Measurements from ENCODE around the gene DKK3. TPM values are rescaled to one million over a fixed set of nuclear protein-coding genes. Genes with fewer than 3 reads are reported as not detected.

Gene DKK3
- total RNA-seq, 3 donors from 2014 or later (not counting 1 experiment from before 2014, with no cell fraction given) = 0.16 to 0.70 TPM; not detected in 1

DNA sequence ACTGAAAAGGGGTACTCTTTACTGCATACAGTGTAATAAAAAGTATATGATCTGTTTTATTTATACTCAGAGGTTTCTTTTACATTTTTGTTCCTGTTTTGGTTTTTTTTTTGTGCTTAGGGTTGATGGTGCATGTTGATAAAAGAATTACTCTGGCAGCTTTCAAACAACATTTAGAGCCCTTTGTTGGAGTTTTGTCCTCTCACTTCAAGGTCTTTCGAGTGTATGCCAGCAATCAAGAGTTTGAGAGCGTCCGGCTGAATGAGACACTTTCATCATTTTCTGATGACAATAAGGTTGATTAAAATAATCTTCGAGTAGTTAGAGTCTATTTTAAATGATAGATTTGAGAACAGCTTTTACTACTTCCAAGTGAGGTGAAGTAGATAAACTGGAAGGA is 60.6 kb downstream of the DKK3 start:
- H3K9me3 ChIP-seq (ENCODE audit: control insufficient read depth, insufficient read depth, low read length) = no peaks in the 10 kb centered on the region
- Mint-ChIP-seq H3K27ac (peak overlapping the region in 1 of 2 donors; percentile 23), H3K4me3 (no peak overlapping the region), H3K27me3 (ENCODE audit: low read depth in 2 of 2) (no peaks in the 10 kb centered on the region), H3K36me3 (peaks cover 39% of the 10 kb centered on the region), H3K9me3 (no peaks in the 10 kb centered on the region), H3K4me1 (peaks cover 5% of the 10 kb centered on the region in 2 donors)
- no peak for DNase-seq
- TF ChIP-seq, protein P1, sequence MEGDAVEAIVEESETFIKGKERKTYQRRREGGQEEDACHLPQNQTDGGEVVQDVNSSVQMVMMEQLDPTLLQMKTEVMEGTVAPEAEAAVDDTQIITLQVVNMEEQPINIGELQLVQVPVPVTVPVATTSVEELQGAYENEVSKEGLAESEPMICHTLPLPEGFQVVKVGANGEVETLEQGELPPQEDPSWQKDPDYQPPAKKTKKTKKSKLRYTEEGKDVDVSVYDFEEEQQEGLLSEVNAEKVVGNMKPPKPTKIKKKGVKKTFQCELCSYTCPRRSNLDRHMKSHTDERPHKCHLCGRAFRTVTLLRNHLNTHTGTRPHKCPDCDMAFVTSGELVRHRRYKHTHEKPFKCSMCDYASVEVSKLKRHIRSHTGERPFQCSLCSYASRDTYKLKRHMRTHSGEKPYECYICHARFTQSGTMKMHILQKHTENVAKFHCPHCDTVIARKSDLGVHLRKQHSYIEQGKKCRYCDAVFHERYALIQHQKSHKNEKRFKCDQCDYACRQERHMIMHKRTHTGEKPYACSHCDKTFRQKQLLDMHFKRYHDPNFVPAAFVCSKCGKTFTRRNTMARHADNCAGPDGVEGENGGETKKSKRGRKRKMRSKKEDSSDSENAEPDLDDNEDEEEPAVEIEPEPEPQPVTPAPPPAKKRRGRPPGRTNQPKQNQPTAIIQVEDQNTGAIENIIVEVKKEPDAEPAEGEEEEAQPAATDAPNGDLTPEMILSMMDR (IDR thresholded peaks at IDR 0.05) = no peak
- peaks cover 94% of the 10 kb centered on the region for H3K36me3 ChIP-seq (ENCODE audit: control insufficient read depth, insufficient read depth, low read length)
- H3K4me3 ChIP-seq (ENCODE audit: low read length) = no peak overlapping the region
- H3K27ac ChIP-seq (ENCODE audit: low read length) = no peak overlapping the region
- WGBS (ENCODE audit: insufficient coverage) = 74% methylated on average over 3 of the region's 4 CpGs
- intact Hi-C loops (cut with micrococcal nuclease) = no loop called here
- H3K27me3 ChIP-seq (ENCODE audit: control insufficient read depth, insufficient read depth, low read length) = no peaks in the 10 kb centered on the region
- H3K4me1 ChIP-seq (ENCODE audit: control insufficient read depth, insufficient read depth, low read length) = no peaks in the 10 kb centered on the region
- ATAC-seq = no peak

DNA sequence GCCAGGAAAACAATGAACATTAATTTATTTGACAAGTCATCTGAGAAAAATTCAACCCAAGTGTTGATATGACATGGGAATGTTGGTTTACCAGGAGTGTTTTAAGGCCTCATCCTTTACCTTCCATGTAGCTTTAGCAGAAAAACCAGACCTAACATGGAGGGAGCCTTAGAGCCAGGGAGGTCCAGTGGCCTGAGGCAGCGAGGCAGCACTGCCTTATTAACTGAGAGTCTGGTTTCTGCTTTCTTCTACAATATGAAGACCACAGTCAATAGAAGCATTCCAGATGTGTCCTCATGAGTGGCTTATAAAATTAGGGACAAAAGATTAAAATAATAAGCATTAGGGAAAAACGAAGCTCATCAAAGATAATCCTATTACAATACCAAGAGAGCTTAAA is 61.5 kb downstream of the DKK3 start:
- Mint-ChIP-seq H3K36me3 (peaks cover 39% of the 10 kb centered on the region), H3K27ac (no peak overlapping the region), H3K4me3 (no peak overlapping the region), H3K9me3 (no peaks in the 10 kb centered on the region), H3K27me3 (ENCODE audit: low read depth in 2 of 2) (no peaks in the 10 kb centered on the region), H3K4me1 (peaks cover 5% of the 10 kb centered on the region in 2 donors)
- Histone ChIP-seq H3K36me3 (ENCODE audit: control insufficient read depth, insufficient read depth, low read length) (peaks cover 96% of the 10 kb centered on the region), H3K27ac (ENCODE audit: low read length) (no peak overlapping the region), H3K9me3 (ENCODE audit: control insufficient read depth, insufficient read depth, low read length) (no peaks in the 10 kb centered on the region), H3K4me3 (ENCODE audit: low read length) (no peak overlapping the region), H3K4me1 (ENCODE audit: control insufficient read depth, insufficient read depth, low read length) (no peaks in the 10 kb centered on the region), H3K27me3 (ENCODE audit: control insufficient read depth, insufficient read depth, low read length) (no peaks in the 10 kb centered on the region)
- TF ChIP-seq, protein P1 (IDR thresholded peaks at IDR 0.05) = no peak
- no peak for ATAC-seq
- intact Hi-C loops (cut with micrococcal nuclease) = no loop called here
- WGBS (ENCODE audit: insufficient coverage) = 100% methylated on average over 2 of the region's 2 CpGs
- DNase-seq = no peak

DNA sequence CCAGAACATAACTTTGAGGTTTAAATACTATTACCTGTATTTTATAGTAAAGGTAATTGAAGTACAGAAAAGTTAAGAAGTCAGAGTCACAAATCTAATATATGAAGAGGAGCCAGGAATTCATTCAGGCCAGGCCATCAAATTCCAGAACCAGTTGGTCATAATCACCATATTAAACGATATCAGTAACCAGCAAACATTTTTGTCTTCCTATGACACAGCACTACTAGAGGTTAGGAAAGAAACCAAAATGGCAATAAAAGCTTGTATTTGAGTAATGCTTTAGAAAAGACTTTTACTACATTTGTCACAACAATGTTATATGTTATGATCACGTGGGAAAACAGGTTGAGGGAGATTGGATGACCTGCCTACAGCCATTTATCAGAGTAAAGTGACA is 62.2 kb downstream of the DKK3 start:
- TF ChIP-seq, protein P1 (IDR thresholded peaks at IDR 0.05) = no peak
- Mint-ChIP-seq H3K27me3 (ENCODE audit: low read depth in 2 of 2) (no peaks in the 10 kb centered on the region), H3K36me3 (peaks cover 34% of the 10 kb centered on the region), H3K4me1 (peaks cover 5% of the 10 kb centered on the region in 2 donors), H3K27ac (no peak overlapping the region), H3K4me3 (no peak overlapping the region), H3K9me3 (no peaks in the 10 kb centered on the region)
- Histone ChIP-seq H3K4me3 (ENCODE audit: low read length) (no peak overlapping the region), H3K36me3 (ENCODE audit: control insufficient read depth, insufficient read depth, low read length) (peaks cover 96% of the 10 kb centered on the region), H3K9me3 (ENCODE audit: control insufficient read depth, insufficient read depth, low read length) (no peaks in the 10 kb centered on the region), H3K27ac (ENCODE audit: low read length) (no peak overlapping the region), H3K4me1 (ENCODE audit: control insufficient read depth, insufficient read depth, low read length) (no peaks in the 10 kb centered on the region), H3K27me3 (ENCODE audit: control insufficient read depth, insufficient read depth, low read length) (no peaks in the 10 kb centered on the region)
- intact Hi-C loops (cut with micrococcal nuclease) = no loop called here
- 100% methylated on average over 2 of the region's 2 CpGs for WGBS (ENCODE audit: insufficient coverage)
- ATAC-seq (no peak), DNase-seq (no peak)

DNA sequence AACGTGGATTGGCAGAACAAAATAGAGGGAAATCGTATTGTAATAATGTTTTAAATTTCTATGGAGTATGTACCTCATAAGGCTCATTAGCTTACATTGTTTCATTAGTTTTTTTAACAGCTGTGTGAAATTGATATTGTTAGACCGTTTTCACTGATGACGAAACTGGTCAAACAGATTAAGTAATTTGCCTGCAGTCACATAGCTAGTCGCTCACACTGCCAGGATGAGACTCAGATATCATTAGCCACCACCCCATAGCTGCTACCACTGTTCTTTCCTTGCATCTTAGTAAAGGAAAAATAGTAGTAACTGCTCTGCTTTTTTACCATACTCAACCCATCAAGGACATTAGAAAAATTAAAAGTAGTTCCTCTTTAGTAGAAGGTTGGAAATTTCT is 64.0 kb downstream of the DKK3 start:
- Histone ChIP-seq H3K9me3 (ENCODE audit: control insufficient read depth, insufficient read depth, low read length) (no peaks in the 10 kb centered on the region), H3K4me1 (ENCODE audit: control insufficient read depth, insufficient read depth, low read length) (no peaks in the 10 kb centered on the region), H3K36me3 (ENCODE audit: control insufficient read depth, insufficient read depth, low read length) (peaks cover 96% of the 10 kb centered on the region), H3K27ac (ENCODE audit: low read length) (no peak overlapping the region), H3K27me3 (ENCODE audit: control insufficient read depth, insufficient read depth, low read length) (no peaks in the 10 kb centered on the region), H3K4me3 (ENCODE audit: low read length) (no peak overlapping the region)
- Mint-ChIP-seq H3K27ac (no peak overlapping the region), H3K27me3 (ENCODE audit: low read depth in 2 of 2) (no peaks in the 10 kb centered on the region), H3K9me3 (no peaks in the 10 kb centered on the region), H3K4me1 (peaks cover 5% of the 10 kb centered on the region in 2 donors), H3K36me3 (peaks cover 24% of the 10 kb centered on the region), H3K4me3 (no peak overlapping the region)
- ATAC-seq = no peak
- intact Hi-C loops (cut with micrococcal nuclease) = no loop called here
- TF ChIP-seq, protein P1 (IDR thresholded peaks at IDR 0.05) = no peak
- 96% methylated on average over 4 of the region's 5 CpGs for WGBS (ENCODE audit: insufficient coverage)
- no peak for DNase-seq
